Muscle layer of duodenum (tissue), 2 donors: Measurements from ENCODE around the gene UGT2B10.
"Not testable (repeated sequence)": the region's sequence is repeated elsewhere in the genome, so short reads cannot be mapped to it uniquely, and the experiment has no call there.

Experiments used
- H3K27ac ChIP-seq: one replicate; pipeline ENCODE4 v1.7.0; 2013; ENCODE audit warnings: mild to moderate bottlenecking, low read length
- H3K27me3 ChIP-seq: one replicate; pipeline ENCODE4 v1.7.0; 2013; ENCODE audit warnings: low read depth, mild to moderate bottlenecking, control low read depth, low read length
- H3K36me3 ChIP-seq, 2 donors: one replicate each; pipeline ENCODE4 v1.7.0; 2013; ENCODE audit warnings: low read length in 2 of 2, control low read depth in 1 of 2, mild to moderate bottlenecking in 1 of 2; ENCODE audit not compliant: insufficient read depth in 2 of 2, control insufficient read depth in 1 of 2
- H3K4me1 ChIP-seq, 2 donors: one replicate each; pipeline ENCODE4 v1.7.0; 2013; ENCODE audit warnings: low read length in 2 of 2, mild to moderate bottlenecking in 2 of 2, control low read depth in 1 of 2, moderate library complexity in 1 of 2; ENCODE audit not compliant: insufficient read depth in 2 of 2, control insufficient read depth in 1 of 2
- H3K4me3 ChIP-seq, 2 donors: one replicate each; pipeline ENCODE4 v1.7.0; 2013; ENCODE audit warnings: low read length in 2 of 2, low read depth in 1 of 2, mild to moderate bottlenecking in 1 of 2
- H3K9me3 ChIP-seq, 2 donors: one replicate each; pipeline ENCODE4 v1.7.0; 2013; ENCODE audit warnings: low read length in 2 of 2, control low read depth in 1 of 2, mild to moderate bottlenecking in 1 of 2; ENCODE audit not compliant: control insufficient read depth in 1 of 2
- donor health status: healthy.

UGT2B10 gene

DNA sequence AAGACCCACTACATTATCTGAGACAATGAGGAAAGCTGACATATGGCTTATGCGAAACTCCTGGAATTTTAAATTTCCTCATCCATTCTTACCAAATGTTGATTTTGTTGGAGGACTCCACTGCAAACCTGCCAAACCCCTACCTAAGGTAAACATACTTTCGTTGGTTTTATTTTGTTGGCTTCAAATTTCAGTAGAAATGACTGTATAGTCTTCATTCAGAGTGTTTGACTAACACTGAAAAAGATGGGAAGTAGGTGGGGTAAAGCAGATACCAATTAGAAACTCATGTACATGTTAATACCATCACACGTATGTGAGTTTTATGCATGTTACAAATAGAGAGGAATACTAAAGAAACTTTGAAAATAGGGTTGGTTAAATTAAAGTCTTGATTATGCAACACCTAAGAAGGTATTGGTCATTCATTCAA is 2.3 kb downstream of the UGT2B10 start:
- not testable (repeated sequence) for H3K4me3 ChIP-seq, H3K4me1 ChIP-seq, H3K9me3 ChIP-seq, H3K36me3 ChIP-seq, H3K27ac ChIP-seq, H3K27me3 ChIP-seq

DNA sequence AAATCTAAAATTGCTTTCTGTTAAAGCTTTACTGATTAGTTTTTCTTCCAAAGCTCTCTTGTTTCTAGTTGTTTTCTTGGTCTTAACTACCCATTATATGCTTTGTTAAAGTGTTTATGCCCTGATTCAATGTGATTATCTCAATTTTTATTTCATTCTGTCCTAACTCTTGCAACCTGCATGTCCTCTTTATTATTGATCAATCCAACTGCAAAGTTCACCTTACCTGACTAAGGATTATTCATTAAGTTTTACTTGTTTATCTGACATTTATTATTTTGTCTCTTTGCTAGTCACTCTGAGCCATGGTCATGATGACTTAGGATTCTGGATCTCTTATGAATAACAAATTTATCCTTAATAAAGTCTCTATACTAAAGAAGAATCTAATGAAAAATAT is 15.8 kb downstream of the UGT2B10 start:
- Histone ChIP-seq H3K4me3 (no peak overlapping the region), H3K4me1 (no peaks in the 10 kb centered on the region), H3K27ac (no peak overlapping the region)

GRCh38 chr4:68850293-68850692 is 34.5 kb downstream of the UGT2B10 start:
- Histone ChIP-seq H3K4me3 (no peak overlapping the region), H3K27me3 (no peaks in the 10 kb centered on the region), H3K9me3 (peaks cover 0 to 3% of the 10 kb centered on the region in 2 donors)

More for the DNA sequence above, 15.8 kb downstream of the UGT2B10 start:
- Histone ChIP-seq H3K27me3 (no peaks in the 10 kb centered on the region), H3K36me3 (no peaks in the 10 kb centered on the region), H3K9me3 (no peaks in the 10 kb centered on the region)

DNA sequence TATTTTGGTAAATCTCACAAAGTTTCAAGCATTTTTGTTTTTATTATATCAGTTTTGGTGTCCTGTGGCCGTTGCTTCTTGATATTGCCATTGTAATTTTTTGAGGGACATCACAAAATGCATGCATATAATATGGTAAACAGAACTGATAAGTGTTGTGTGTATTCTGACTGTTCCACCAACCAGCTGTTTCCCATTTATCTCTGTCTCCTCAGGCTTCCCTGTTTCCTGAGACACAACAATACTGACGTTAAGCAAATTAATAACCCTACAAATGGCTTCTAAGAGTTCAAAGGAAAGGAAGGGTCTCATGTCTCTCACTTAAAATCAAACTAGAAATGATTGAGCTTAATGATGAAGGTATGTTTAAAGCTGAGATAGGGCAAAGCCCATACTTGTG is 40.0 kb downstream of the UGT2B10 start:
- Histone ChIP-seq H3K4me1 (no peaks in the 10 kb centered on the region), H3K4me3 (no peak overlapping the region), H3K36me3 (no peaks in the 10 kb centered on the region), H3K27ac (no peak overlapping the region), H3K9me3 (peaks cover 0 to 11% of the 10 kb centered on the region in 2 donors), H3K27me3 (no peaks in the 10 kb centered on the region)

More at GRCh38 chr4:68850293-68850692, 34.5 kb downstream of the UGT2B10 start:
- Histone ChIP-seq H3K27ac (no peak overlapping the region), H3K36me3 (no peaks in the 10 kb centered on the region), H3K4me1 (no peaks in the 10 kb centered on the region)

DNA sequence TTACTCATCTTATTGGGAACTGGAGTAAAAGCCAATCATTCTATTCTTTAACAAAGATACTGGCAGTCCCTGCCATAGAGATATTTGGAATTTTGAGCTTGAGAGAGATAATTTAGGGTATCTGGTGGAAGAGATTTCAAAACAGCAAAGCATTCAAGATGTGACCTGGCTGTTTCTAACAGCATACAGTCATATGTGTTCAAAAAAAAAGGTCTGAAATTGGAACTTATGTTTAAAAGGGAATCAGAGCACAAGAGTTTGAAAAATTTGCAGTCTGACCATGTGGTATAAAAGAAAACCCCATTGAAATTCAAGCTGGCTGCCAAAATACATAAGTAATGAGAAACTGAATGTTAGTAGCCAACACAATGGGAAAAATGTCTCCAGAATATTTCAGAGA is 42.2 kb downstream of the UGT2B10 start:
- Histone ChIP-seq H3K4me3 (no peak overlapping the region), H3K36me3 (no peaks in the 10 kb centered on the region), H3K9me3 (peaks cover 0 to 11% of the 10 kb centered on the region in 2 donors), H3K4me1 (no peaks in the 10 kb centered on the region), H3K27ac (no peak overlapping the region), H3K27me3 (no peaks in the 10 kb centered on the region)

GRCh38 chr4:68859655-68860054 is 43.9 kb downstream of the UGT2B10 start:
- Histone ChIP-seq H3K4me1 (no peaks in the 10 kb centered on the region), H3K27me3 (no peaks in the 10 kb centered on the region), H3K9me3 (peaks cover 0 to 11% of the 10 kb centered on the region in 2 donors), H3K27ac (no peak overlapping the region), H3K36me3 (no peaks in the 10 kb centered on the region), H3K4me3 (no peak overlapping the region)

- peaks cover 0 to 11% of the 10 kb centered on the region in 2 donors for H3K9me3 ChIP-seq
- H3K4me1 ChIP-seq = no peaks in the 10 kb centered on the region
- no peak overlapping the region for H3K27ac ChIP-seq
- no peaks in the 10 kb centered on the region for H3K36me3 ChIP-seq
- H3K27me3 ChIP-seq = no peaks in the 10 kb centered on the region
- H3K4me3 ChIP-seq = no peak overlapping the region
Measured at GRCh38 chr4:68861057-68861456, 45.3 kb downstream of the UGT2B10 start.

DNA sequence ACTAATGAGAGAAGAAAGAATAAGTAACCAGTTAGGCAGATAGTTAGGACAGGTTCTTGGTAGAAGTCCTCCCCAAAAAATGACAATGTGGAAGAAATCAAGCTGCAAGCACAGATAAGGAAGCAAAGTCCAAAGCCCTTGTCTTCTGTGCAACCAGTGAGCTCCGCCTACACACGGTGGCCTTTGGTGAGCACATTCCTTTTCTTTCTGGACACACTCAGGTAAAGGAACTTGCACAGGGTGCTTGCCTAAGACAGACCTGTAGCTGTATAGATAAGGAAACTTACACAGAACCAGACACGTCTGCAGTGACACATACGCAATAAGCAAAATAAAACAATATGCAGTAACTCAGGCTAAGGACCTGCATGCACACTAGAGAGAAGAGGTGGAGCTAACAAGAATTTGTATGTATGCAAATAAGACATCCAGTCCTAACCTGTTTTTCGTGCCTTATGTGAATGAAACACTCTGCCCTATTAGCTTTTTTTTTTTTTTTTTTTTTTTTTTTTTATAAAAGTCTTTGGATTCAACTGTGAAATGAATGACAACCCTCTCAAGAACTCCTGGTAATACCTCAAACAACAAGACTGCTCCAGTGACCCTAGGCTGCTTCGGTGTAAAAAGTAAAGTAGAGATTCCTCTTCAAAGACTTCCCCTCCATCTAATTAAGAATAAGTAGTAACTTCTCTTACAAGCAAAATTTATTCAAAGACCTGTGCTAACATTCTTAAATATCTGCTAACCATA is 48.8 kb downstream of the UGT2B10 start:
- no peak overlapping the region for H3K27ac ChIP-seq
- no peaks in the 10 kb centered on the region for H3K27me3 ChIP-seq
- no peaks in the 10 kb centered on the region for H3K9me3 ChIP-seq
- H3K36me3 ChIP-seq = no peaks in the 10 kb centered on the region
- H3K4me3 ChIP-seq = no peak overlapping the region
- H3K4me1 ChIP-seq = no peaks in the 10 kb centered on the region

- no peaks in the 10 kb centered on the region for H3K27me3 ChIP-seq
- no peak overlapping the region for H3K27ac ChIP-seq
- no peaks in the 10 kb centered on the region for H3K9me3 ChIP-seq
- H3K4me3 ChIP-seq = no peak overlapping the region
- H3K4me1 ChIP-seq = no peaks in the 10 kb centered on the region
- no peaks in the 10 kb centered on the region for H3K36me3 ChIP-seq
Measured at GRCh38 chr4:68865188-68865638, 49.4 kb downstream of the UGT2B10 start.

- no peak overlapping the region for H3K27ac ChIP-seq
- no peak overlapping the region for H3K4me3 ChIP-seq
- H3K9me3 ChIP-seq = no peaks in the 10 kb centered on the region
Measured at GRCh38 chr4:68865760-68866159, 50.0 kb downstream of the UGT2B10 start.

DNA sequence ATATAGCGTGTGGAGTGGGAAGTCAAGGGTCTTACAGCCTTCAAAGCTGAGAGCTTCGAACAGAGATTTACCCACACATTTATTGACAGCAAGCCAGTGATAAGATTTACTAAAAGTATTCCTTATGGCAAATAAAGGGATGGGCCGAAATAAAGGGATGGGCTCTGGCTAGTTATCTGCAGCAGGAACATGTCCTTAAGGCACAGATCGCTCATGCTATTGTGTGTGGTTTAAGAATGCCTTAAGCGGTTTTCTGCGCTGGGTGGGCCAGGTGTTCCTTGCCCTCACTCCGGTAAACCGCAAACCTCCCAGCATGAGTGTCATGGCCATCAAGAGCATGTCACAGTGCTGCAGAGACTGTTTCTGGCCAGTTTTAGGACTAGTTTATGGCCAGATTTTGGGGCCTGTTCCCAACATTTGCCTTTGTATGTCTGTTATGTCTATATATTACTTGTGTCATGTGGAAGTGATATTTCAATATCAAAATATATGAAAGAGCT is 53.5 kb downstream of the UGT2B10 start:
- H3K9me3 ChIP-seq = no peaks in the 10 kb centered on the region
- H3K36me3 ChIP-seq = no peaks in the 10 kb centered on the region
- no peaks in the 10 kb centered on the region for H3K27me3 ChIP-seq

More at GRCh38 chr4:68865760-68866159, 50.0 kb downstream of the UGT2B10 start:
- Histone ChIP-seq H3K27me3 (no peaks in the 10 kb centered on the region), H3K36me3 (no peaks in the 10 kb centered on the region), H3K4me1 (no peaks in the 10 kb centered on the region)

More for the DNA sequence above, 53.5 kb downstream of the UGT2B10 start:
- H3K27ac ChIP-seq = no peak overlapping the region
- no peaks in the 10 kb centered on the region for H3K4me1 ChIP-seq
- H3K4me3 ChIP-seq = no peak overlapping the region
